ENCODE measurements around the gene TXNRD2.

- TF ChIP-seq, protein P1, sequence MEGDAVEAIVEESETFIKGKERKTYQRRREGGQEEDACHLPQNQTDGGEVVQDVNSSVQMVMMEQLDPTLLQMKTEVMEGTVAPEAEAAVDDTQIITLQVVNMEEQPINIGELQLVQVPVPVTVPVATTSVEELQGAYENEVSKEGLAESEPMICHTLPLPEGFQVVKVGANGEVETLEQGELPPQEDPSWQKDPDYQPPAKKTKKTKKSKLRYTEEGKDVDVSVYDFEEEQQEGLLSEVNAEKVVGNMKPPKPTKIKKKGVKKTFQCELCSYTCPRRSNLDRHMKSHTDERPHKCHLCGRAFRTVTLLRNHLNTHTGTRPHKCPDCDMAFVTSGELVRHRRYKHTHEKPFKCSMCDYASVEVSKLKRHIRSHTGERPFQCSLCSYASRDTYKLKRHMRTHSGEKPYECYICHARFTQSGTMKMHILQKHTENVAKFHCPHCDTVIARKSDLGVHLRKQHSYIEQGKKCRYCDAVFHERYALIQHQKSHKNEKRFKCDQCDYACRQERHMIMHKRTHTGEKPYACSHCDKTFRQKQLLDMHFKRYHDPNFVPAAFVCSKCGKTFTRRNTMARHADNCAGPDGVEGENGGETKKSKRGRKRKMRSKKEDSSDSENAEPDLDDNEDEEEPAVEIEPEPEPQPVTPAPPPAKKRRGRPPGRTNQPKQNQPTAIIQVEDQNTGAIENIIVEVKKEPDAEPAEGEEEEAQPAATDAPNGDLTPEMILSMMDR (conservative IDR thresholded peaks at IDR 0.05; ENCODE audit: low read length), result no peak
- TF ChIP-seq EZH2phosphoT487 (IDR thresholded peaks at IDR 0.05; ENCODE audit: borderline replicate concordance, low read depth, low read length), result no peak
Measured at GRCh38 chr22:19964701-19965386, 23.2 kb upstream of the TXNRD2 start.

Data from OCI-LY7 (cell line).